HepG2 (cell line): ENCODE data around the gene MRPL20. TPM values are rescaled to one million over a fixed set of nuclear protein-coding genes. Genes with fewer than 3 reads are reported as not detected.
A peak's percentile ranks its signal among the peaks of the same experiment; 100 is the strongest.

ENCODE experiments used
- ASH2L ChIP-seq: fragments of 300-600, 200-600 bp; sonication (generic); IDR thresholded peaks from 2 replicates; pipeline ENCODE4 v1.7.0; 2017; ENCODE audit warnings: low read depth, mild to moderate bottlenecking, moderate library complexity, mixed read lengths, low read length; ENCODE audit not compliant: insufficient read length
- ATF5 ChIP-seq: sonication (generic); formaldehyde crosslinking; IDR thresholded peaks from 2 replicates; pipeline ENCODE4 v1.4.0; 2020; ENCODE audit warnings: mild to moderate bottlenecking, low read depth, missing genetic modification reagents
- ATM ChIP-seq: fragments of 450-650 bp; IDR thresholded peaks from 2 replicates; pipeline ENCODE4 v1.7.1; 2017; ENCODE audit warnings: mild to moderate bottlenecking, borderline replicate concordance
- CBX2 ChIP-seq, 2 experiments: fragments of 200-600 bp in 1 of 2; sonication (generic); formaldehyde crosslinking in 1 of 2; IDR thresholded peaks; 2 replicates each; pipeline versions ENCODE4 v1.7.0 to v1.8.1; 2018 to 2022; ENCODE audit warnings: low read depth in 2 of 2, low read length in 1 of 2, mild to moderate bottlenecking in 1 of 2, missing genetic modification reagents in 1 of 2
- DMAP1 ChIP-seq: IDR thresholded peaks from 2 replicates; pipeline ENCODE4 v1.6.1; 2016
- GLMP ChIP-seq: sonication (generic); formaldehyde crosslinking; IDR thresholded peaks from 2 replicates; pipeline ENCODE4 v1.9.0; 2021; ENCODE audit warnings: missing genetic modification reagents, mild to moderate bottlenecking, borderline replicate concordance
- MTF2 ChIP-seq: sonication (generic); formaldehyde crosslinking; IDR thresholded peaks from 2 replicates; pipeline ENCODE4 v1.5.0; 2020; ENCODE audit warnings: missing genetic modification reagents, borderline replicate concordance
- NR1H2 ChIP-seq: sonication (generic); formaldehyde crosslinking; IDR thresholded peaks from 2 replicates; pipeline ENCODE4 v1.8.1; 2022; ENCODE audit warnings: low read depth, missing genetic modification reagents, borderline replicate concordance
- PRDM4 ChIP-seq: sonication (generic); formaldehyde crosslinking; IDR thresholded peaks from 2 replicates; pipeline ENCODE4 v1.9.0; 2021; ENCODE audit warnings: missing genetic modification reagents, borderline replicate concordance
- PRPF4 ChIP-seq: fragments of 200-400 bp; formaldehyde crosslinking; IDR thresholded peaks from 2 replicates; pipeline ENCODE4 v1.6.1; 2016; ENCODE audit warnings: low read length, low read depth; ENCODE audit not compliant: poor library complexity, severe bottlenecking
- REL ChIP-seq: sonication (generic); formaldehyde crosslinking; conservative IDR thresholded peaks from 2 replicates; pipeline ENCODE4 v1.8.0; 2022; ENCODE audit warnings: mild to moderate bottlenecking, missing genetic modification reagents, moderate library complexity
- ZBTB49 ChIP-seq: sonication (generic); formaldehyde crosslinking; IDR thresholded peaks from 2 replicates; pipeline ENCODE4 v1.4.0; 2020; ENCODE audit warnings: missing genetic modification reagents, borderline replicate concordance
- ZC3H13 ChIP-seq: sonication (generic); formaldehyde crosslinking; IDR thresholded peaks from 2 replicates; pipeline ENCODE4 v1.8.1; 2023; ENCODE audit warnings: mild to moderate bottlenecking, missing genetic modification reagents, moderate library complexity
- ZFAT ChIP-seq: sonication (generic); formaldehyde crosslinking; conservative IDR thresholded peaks from 2 replicates; pipeline ENCODE4 v1.8.1; 2023; ENCODE audit warnings: missing genetic modification reagents, inconsistent platforms
- ZFP82 ChIP-seq: sonication (generic); formaldehyde crosslinking; IDR thresholded peaks from 2 replicates; pipeline ENCODE4 v1.5.1; 2020; ENCODE audit warnings: mild to moderate bottlenecking, missing genetic modification reagents, borderline replicate concordance
- ZMYM2 ChIP-seq: sonication (generic); formaldehyde crosslinking; IDR thresholded peaks from 2 replicates; pipeline ENCODE4 v1.8.0; 2022; ENCODE audit warnings: mild to moderate bottlenecking, missing genetic modification reagents
- ZNF543 ChIP-seq: sonication (generic); formaldehyde crosslinking; IDR thresholded peaks from 2 replicates; pipeline ENCODE4 v1.4.0; 2020; ENCODE audit warnings: mild to moderate bottlenecking, missing genetic modification reagents
- ZNF557 ChIP-seq: sonication (generic); formaldehyde crosslinking; IDR thresholded peaks from 2 replicates; pipeline ENCODE4 v1.4.0; 2020; ENCODE audit warnings: missing genetic modification reagents
- ZNF580 ChIP-seq: IDR thresholded peaks from 2 replicates; pipeline ENCODE4 v1.6.1; 2016; ENCODE audit warnings: low read depth, borderline replicate concordance
- ZNF746 ChIP-seq: sonication (generic); formaldehyde crosslinking; IDR thresholded peaks from 2 replicates; pipeline ENCODE4 v1.8.0; 2022; ENCODE audit warnings: mild to moderate bottlenecking, missing genetic modification reagents
- ZNF766 ChIP-seq: sonication (generic); formaldehyde crosslinking; IDR thresholded peaks from 2 replicates; pipeline ENCODE4 v1.5.0; 2020; ENCODE audit warnings: missing genetic modification reagents, borderline replicate concordance
- polyA plus RNA-seq, 8 experiments: library from polyadenylated mRNA; depleted of rRNA in 3 of 8; stranded (reverse) in 7 of 8; unstranded in 1 of 8; fragments of >200 nt; fragmentation: Illumina TruSeq in 4 of 8; extraction: Trizol in 4 of 8; gene quantifications; 2 replicates each; pipeline versions ENCODE4 v1.2.1 to v1.2.3, GENCODE V29; 2011 to 2016; ENCODE audit warnings: low read depth in 4 of 8, missing spikeins in 1 of 8, mixed read lengths in 1 of 8; ENCODE audit not compliant: insufficient read depth in 1 of 8
- total RNA-seq, 5 experiments: library from RNA; depleted of rRNA; stranded (reverse); fragments of >200 nt; fragmentation: Illumina TruSeq; extraction: Trizol; gene quantifications; 2 replicates each; pipeline ENCODE4 v1.2.3, GENCODE V29; 2016; ENCODE audit warnings: low read depth in 1 of 5

Gene MRPL20
- total and polyA plus RNA-seq, 2 of the 13 experiments (the other 11 are each of a cell fraction or from before 2014, with no cell fraction given), result 59.2 to 127 TPM

- TF ChIP-seq ZBTB49 (CRISPR knock-in tag) (no peak), GLMP (CRISPR knock-in tag) (no peak), ATF5 (no peak), PRPF4 (no peak), REL (CRISPR knock-in tag) (no peak), CBX2 (IDR thresholded peaks at IDR 0.05; ENCODE audit: low read depth, low read length) (no peak), CBX2 (CRISPR knock-in tag; IDR thresholded peaks at IDR 0.05; ENCODE audit: low read depth) (peak; percentile 71; the same call in 1 of the 2 replicates), MTF2 (CRISPR knock-in tag) (no peak), ZNF580 (CRISPR knock-in tag) (peak; percentile 96; the same call in 1 of the 2 replicates), ZNF543 (CRISPR knock-in tag) (peak; percentile 97), ZFP82 (CRISPR knock-in tag) (no peak), ATM (no peak), ZNF766 (CRISPR knock-in tag) (peak; percentile 93), ZNF557 (CRISPR knock-in tag) (peak; percentile 79; the same call in 1 of the 2 replicates), DMAP1 (CRISPR knock-in tag) (peak; percentile 91; the same call in 1 of the 2 replicates), ZMYM2 (peak; percentile 65; the same call in 1 of the 2 replicates), ZNF746 (CRISPR knock-in tag) (peak; percentile 76; the same call in 1 of the 2 replicates), NR1H2 (peak; percentile 26; the same call in 1 of the 2 replicates), ZFAT (CRISPR knock-in tag) (no peak), PRDM4 (no peak), ASH2L (peak; percentile 89), ZC3H13 (CRISPR knock-in tag) (peak; percentile 96)
Measured at GRCh38 chr1:1400576-1401456, 6.3 kb downstream of the MRPL20 start (continued).
